DND-41 (cell line): ENCODE results near the gene OCA2.
"Not testable (repeated sequence)": the region's sequence is repeated elsewhere in the genome, so short reads cannot be mapped to it uniquely, and the experiment has no call there.

Experiments
- ATAC-seq: fragments of 200-7000 bp; cut with Tn5 transposase; 3 replicates; pipeline ENCODE4 v1.9.1; 2021; ENCODE audit warnings: low read depth; ENCODE audit not compliant: insufficient read depth
- DNase-seq: peaks from one replicate; pipeline ENCODE4 v3.0.0-alpha.2; 2020
- H2AFZ ChIP-seq: 2 replicates; pipeline ENCODE4 v1.6.0; 2012; ENCODE audit warnings: low read depth, low read length
- H3K27ac ChIP-seq: 2 replicates; pipeline ENCODE4 v1.5.1; 2012; ENCODE audit warnings: low read length, inconsistent platforms
- H3K27me3 ChIP-seq: fragments of 200-600 bp; sonication (generic); 2 replicates; pipeline ENCODE4 v1.6.0; 2012; ENCODE audit warnings: low read length, mild to moderate bottlenecking, inconsistent platforms; ENCODE audit not compliant: insufficient read depth, poor library complexity
- H3K36me3 ChIP-seq: 2 replicates; pipeline ENCODE4 v1.5.1; 2012; ENCODE audit warnings: low read length, inconsistent platforms; ENCODE audit not compliant: insufficient read depth
- H3K4me1 ChIP-seq: 2 replicates; pipeline ENCODE4 v1.5.1; 2012; ENCODE audit warnings: mild to moderate bottlenecking, low read length; ENCODE audit not compliant: insufficient read depth
- H3K4me2 ChIP-seq: 2 replicates; pipeline ENCODE4 v1.6.0; 2012; ENCODE audit warnings: mild to moderate bottlenecking, moderate library complexity, low read length, inconsistent platforms; ENCODE audit not compliant: insufficient read depth
- H3K4me3 ChIP-seq, 2 experiments: fragments of 200-600 bp in 1 of 2; shearing (Covaris generic) in 1 of 2; 2 replicates each; pipeline ENCODE4 v1.5.1; 2012 to 2016; ENCODE audit warnings: inconsistent platforms in 2 of 2, low read length in 2 of 2, mild to moderate bottlenecking in 2 of 2, low read depth in 1 of 2, moderate library complexity in 1 of 2
- H3K79me2 ChIP-seq: 2 replicates; pipeline ENCODE4 v1.6.0; 2012; ENCODE audit warnings: low read length, inconsistent platforms; ENCODE audit not compliant: insufficient read depth
- H3K9ac ChIP-seq: 2 replicates; pipeline ENCODE4 v1.6.0; 2012; ENCODE audit warnings: low read depth, mild to moderate bottlenecking, inconsistent platforms, low read length, moderate library complexity
- H3K9me3 ChIP-seq: 2 replicates; pipeline ENCODE4 v1.5.1; 2012; ENCODE audit warnings: low read length, moderate library complexity, mild to moderate bottlenecking, inconsistent platforms; ENCODE audit not compliant: insufficient read depth, severe bottlenecking
- H4K20me1 ChIP-seq: 2 replicates; pipeline ENCODE4 v1.6.0; 2012; ENCODE audit warnings: low read length; ENCODE audit not compliant: insufficient read depth
- EZH2 ChIP-seq: IDR thresholded peaks from 3 replicates; pipeline ENCODE4 v1.6.1; 2012; ENCODE audit warnings: borderline replicate concordance, low read depth, mild to moderate bottlenecking, moderate library complexity, low read length, inconsistent platforms; ENCODE audit not compliant: severe bottlenecking
- TF ChIP-seq, protein P1 (sequence below): IDR thresholded peaks from 2 replicates; pipeline ENCODE4 v1.5.1; 2012; ENCODE audit warnings: borderline replicate concordance, low read length, moderate library complexity, mild to moderate bottlenecking; ENCODE audit not compliant: poor library complexity, severe bottlenecking; ENCODE audit errors: extremely low read depth

OCA2 gene

DNA sequence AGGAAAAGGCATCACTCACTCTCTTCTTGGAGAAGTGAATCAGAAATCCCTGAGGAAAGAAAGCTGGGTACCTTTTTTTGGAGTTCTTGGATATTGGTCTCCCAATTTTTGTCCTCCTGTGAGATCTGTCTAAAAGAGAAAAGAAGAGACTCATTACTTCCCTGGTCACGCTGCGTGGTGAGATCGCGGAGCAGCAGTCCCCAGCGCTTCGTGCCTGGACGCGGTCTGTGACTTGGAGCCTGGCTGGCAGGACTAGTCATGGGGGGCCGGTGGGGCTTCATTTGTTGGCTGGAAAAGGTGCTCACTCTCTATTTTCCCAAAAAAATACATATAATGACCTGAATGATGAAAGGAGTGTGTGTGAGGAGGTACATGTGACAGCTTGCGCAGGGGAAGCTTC lies 144.0 kb downstream of the OCA2 start:
- Histone ChIP-seq H3K4me1 (no peaks in the 10 kb centered on the region), H3K27ac (no peak overlapping the region), H3K36me3 (no peaks in the 10 kb centered on the region), H3K4me2 (no peak overlapping the region), H2AFZ (no peak overlapping the region), H3K27me3 (no peaks in the 10 kb centered on the region), H3K9me3 (no peaks in the 10 kb centered on the region), H4K20me1 (no peaks in the 10 kb centered on the region), H3K79me2 (no peaks in the 10 kb centered on the region), H3K9ac (no peak overlapping the region), H3K4me3 (no peak overlapping the region)
- ATAC-seq (no peak), DNase-seq (no peak)
- TF ChIP-seq, protein P1, sequence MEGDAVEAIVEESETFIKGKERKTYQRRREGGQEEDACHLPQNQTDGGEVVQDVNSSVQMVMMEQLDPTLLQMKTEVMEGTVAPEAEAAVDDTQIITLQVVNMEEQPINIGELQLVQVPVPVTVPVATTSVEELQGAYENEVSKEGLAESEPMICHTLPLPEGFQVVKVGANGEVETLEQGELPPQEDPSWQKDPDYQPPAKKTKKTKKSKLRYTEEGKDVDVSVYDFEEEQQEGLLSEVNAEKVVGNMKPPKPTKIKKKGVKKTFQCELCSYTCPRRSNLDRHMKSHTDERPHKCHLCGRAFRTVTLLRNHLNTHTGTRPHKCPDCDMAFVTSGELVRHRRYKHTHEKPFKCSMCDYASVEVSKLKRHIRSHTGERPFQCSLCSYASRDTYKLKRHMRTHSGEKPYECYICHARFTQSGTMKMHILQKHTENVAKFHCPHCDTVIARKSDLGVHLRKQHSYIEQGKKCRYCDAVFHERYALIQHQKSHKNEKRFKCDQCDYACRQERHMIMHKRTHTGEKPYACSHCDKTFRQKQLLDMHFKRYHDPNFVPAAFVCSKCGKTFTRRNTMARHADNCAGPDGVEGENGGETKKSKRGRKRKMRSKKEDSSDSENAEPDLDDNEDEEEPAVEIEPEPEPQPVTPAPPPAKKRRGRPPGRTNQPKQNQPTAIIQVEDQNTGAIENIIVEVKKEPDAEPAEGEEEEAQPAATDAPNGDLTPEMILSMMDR: no peak
- no peak for TF ChIP-seq EZH2

DNA sequence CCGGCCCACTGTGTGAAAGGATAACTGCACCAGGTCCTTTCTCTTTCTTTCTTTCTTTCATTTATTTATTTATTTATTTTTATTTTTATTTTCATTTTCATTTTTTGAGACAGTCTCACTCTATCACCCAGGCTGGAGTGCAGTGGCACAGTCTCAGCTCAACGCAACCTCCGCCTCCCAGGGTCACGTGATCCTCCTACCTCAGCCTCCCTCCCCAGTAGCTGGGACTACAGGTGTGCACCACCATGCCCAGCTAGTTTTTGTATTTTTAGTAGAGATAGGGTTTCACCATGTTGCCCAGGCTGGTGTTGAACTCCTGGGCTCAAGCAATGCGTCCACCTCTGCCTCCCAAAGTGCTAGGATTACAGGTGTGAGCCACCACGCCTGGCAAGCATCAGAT lies 146.5 kb downstream of the OCA2 start:
- H3K4me1 ChIP-seq, H3K4me2 ChIP-seq, H2AFZ ChIP-seq, H3K27me3 ChIP-seq, H3K9ac ChIP-seq, ATAC-seq, H3K79me2 ChIP-seq, H3K36me3 ChIP-seq, H4K20me1 ChIP-seq, H3K27ac ChIP-seq, DNase-seq, H3K4me3 ChIP-seq, H3K9me3 ChIP-seq: not testable (repeated sequence)

DNA sequence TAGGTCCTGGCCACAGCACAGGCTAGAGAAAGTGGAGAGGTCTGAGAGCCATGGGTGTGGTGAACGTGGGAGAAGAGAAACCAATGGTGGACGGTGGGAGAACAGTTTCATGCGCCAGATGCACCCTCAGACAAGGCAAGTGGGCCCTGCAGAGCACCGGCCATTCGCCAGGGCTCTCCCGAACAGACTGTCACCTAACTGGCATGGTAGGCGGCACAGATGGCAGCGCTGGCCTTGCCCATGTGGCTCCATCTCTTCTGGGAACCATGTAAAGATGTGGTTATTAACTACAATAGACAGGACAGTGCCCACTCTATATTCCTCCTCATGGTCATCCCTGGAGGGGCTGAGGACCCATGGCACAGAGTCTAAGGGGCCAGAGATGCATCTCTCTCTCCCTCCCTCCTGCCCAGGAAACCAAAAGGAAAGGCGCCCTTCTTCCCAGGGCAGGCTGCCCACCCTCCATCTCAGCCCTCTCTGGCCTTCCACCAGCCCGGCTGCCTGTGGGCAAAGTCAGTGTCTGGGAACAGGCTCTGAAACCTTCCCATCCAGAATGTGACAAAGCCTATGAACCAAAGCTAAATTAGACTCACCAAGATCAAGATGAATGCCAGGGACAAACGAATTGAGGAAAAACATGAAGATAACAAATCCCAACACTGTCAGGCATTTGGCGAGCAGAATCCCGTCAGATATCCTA lies 147.8 kb downstream of the OCA2 start:
- H4K20me1 ChIP-seq: no peaks in the 10 kb centered on the region
- no peak for DNase-seq
- H3K4me3 ChIP-seq: no peak overlapping the region
- H3K36me3 ChIP-seq: no peaks in the 10 kb centered on the region
- no peak overlapping the region for H3K9ac ChIP-seq
- no peak for ATAC-seq
- H2AFZ ChIP-seq: no peak overlapping the region
- H3K27ac ChIP-seq: no peak overlapping the region
- H3K79me2 ChIP-seq: no peaks in the 10 kb centered on the region
- TF ChIP-seq, protein P1: no peak
- no peak for TF ChIP-seq EZH2
- H3K27me3 ChIP-seq: no peaks in the 10 kb centered on the region
- H3K4me1 ChIP-seq: no peaks in the 10 kb centered on the region
- no peak overlapping the region for H3K4me2 ChIP-seq
- no peaks in the 10 kb centered on the region for H3K9me3 ChIP-seq

DNA sequence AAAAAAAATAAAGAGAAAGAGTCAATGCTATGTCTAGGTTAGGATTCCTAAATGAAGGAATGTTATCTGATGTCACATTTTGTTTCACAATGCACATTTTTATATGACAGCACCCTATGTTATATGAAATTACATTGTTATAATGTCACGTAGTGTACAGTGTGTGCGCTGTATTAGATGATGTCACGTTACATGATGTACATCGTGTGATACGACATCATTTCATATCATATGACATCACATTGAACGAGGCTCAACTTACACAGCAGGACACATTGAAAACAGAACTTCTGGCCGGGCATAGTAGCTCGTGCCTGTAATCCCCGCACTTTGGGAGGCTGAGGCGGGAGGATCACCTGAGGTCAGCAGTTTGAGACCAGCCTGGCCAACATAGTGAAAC lies 150.0 kb downstream of the OCA2 start:
- H3K27ac ChIP-seq: no peak overlapping the region
- no peaks in the 10 kb centered on the region for H3K4me1 ChIP-seq
- H3K27me3 ChIP-seq: no peaks in the 10 kb centered on the region
- ATAC-seq (no peak), DNase-seq (no peak)
- H4K20me1 ChIP-seq: no peaks in the 10 kb centered on the region
- no peak for TF ChIP-seq EZH2
- TF ChIP-seq, protein P1: no peak
- H2AFZ ChIP-seq: no peak overlapping the region
- H3K4me3 ChIP-seq: no peak overlapping the region
- H3K4me2 ChIP-seq: no peak overlapping the region
- H3K9me3 ChIP-seq: no peaks in the 10 kb centered on the region
- H3K36me3 ChIP-seq: no peaks in the 10 kb centered on the region
- H3K79me2 ChIP-seq: no peaks in the 10 kb centered on the region
- H3K9ac ChIP-seq: no peak overlapping the region
